Fibroblast of pulmonary artery (primary cell): Measurements from ENCODE around the gene PHACTR4.
"Not testable (repeated sequence)": the region's sequence is repeated elsewhere in the genome, so short reads cannot be mapped to it uniquely, and the experiment has no call there.

Source experiments
- DNase-seq: peaks from one replicate; pipeline ENCODE4 v3.0.0-alpha.2; 2010; ENCODE audit warnings: low read depth
- H3K4me3 ChIP-seq: replicated peaks from 2 replicates; pipeline ENCODE4 v1.5.1; 2011; ENCODE audit warnings: low read depth, mild to moderate bottlenecking, control low read depth, low read length, moderate library complexity
- TF ChIP-seq, protein P1 (sequence below): IDR thresholded peaks from 2 replicates; pipeline ENCODE4 v1.5.1; 2011; ENCODE audit warnings: mild to moderate bottlenecking, control low read depth, low read length, inconsistent platforms; ENCODE audit errors: missing control alignments

Gene PHACTR4

DNA sequence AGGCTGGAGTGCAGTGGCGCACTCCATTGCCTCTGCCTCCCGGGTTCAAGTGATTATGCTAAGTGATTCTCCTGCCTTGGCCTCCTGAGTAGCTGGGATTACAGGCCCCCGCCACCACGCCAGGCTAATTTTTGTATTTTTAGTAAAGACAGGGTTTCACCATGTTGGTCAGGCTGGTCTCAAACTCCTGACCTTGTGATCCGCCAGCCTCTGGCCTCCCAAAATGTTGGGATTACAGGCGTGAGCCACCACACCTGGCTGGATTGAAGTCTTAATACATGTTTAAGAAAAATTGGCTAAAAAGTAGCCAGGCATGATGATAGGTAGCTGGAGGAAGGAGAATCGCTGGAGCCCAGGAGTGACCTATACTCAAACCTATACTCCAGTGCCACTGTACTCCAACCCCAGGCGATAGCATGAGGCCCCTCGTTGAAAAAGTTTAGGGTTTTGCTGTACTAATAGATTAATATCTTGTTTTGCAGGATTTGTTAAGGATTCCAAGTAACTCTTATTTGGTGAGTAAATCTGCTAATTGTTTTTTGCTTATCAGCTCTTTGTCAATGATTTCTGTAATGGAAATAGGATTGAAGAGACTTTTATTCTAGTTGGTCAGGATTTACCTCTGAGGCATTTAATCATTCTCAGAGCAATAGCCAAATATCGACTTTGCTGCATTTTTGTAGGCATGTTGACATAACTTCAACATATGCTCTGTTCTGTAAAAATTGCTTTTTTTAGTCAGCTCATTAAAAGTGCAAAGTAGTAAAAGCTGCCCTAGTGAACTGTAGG lies 138.3 kb downstream of the PHACTR4 start:
- H3K4me3 ChIP-seq: peak overlapping the region; percentile 99
- no peak for DNase-seq
- TF ChIP-seq, protein P1, sequence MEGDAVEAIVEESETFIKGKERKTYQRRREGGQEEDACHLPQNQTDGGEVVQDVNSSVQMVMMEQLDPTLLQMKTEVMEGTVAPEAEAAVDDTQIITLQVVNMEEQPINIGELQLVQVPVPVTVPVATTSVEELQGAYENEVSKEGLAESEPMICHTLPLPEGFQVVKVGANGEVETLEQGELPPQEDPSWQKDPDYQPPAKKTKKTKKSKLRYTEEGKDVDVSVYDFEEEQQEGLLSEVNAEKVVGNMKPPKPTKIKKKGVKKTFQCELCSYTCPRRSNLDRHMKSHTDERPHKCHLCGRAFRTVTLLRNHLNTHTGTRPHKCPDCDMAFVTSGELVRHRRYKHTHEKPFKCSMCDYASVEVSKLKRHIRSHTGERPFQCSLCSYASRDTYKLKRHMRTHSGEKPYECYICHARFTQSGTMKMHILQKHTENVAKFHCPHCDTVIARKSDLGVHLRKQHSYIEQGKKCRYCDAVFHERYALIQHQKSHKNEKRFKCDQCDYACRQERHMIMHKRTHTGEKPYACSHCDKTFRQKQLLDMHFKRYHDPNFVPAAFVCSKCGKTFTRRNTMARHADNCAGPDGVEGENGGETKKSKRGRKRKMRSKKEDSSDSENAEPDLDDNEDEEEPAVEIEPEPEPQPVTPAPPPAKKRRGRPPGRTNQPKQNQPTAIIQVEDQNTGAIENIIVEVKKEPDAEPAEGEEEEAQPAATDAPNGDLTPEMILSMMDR: no peak

DNA sequence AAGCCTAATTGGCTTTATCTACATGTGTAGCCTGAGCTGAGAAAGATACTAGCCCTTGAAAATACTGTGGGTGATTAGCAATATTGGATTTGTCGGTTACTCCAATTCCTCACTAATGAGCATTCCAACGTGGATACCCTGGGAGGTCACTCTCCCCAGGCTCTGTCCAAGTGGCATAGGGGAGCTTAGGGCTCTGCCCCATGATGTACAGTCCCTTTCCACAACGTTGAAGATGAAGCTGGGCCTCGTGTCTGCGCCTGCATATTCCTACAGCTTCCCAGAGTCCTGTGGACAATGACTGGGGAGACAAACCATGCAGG lies 138.9 kb downstream of the PHACTR4 start:
- peak overlapping the region; percentile 99 for H3K4me3 ChIP-seq
- TF ChIP-seq, protein P1: no peak
- no peak for DNase-seq

DNA sequence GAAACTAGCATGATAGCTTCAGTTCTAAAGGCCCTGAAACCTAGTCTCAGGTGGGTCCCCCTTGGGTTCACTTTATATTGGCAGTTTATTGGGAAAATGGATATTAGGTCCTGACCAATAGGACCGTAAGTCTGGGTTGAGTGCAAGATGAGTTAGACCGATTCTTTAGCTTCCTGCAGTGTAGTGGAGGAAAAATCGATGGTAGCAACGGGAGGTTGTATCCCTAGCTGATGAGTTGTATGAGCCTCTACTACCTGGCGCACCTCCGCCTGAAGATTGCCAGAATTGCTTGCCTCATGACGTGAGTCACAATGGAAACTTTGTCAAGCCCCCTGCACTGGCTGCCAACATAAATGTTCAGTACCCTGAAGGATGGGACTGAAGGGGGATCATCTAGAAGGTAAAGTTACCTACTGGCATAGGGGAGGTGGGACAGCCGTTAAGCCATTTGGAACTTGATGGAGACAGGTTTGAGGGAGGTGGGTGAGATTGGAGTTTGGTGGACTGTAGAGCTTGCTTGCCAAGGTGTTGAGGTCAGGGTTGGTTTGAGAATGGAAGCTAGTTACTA lies 140.2 kb downstream of the PHACTR4 start:
- TF ChIP-seq, protein P1: no peak
- peak overlapping the region; percentile 99 for H3K4me3 ChIP-seq
- DNase-seq: no peak

DNA sequence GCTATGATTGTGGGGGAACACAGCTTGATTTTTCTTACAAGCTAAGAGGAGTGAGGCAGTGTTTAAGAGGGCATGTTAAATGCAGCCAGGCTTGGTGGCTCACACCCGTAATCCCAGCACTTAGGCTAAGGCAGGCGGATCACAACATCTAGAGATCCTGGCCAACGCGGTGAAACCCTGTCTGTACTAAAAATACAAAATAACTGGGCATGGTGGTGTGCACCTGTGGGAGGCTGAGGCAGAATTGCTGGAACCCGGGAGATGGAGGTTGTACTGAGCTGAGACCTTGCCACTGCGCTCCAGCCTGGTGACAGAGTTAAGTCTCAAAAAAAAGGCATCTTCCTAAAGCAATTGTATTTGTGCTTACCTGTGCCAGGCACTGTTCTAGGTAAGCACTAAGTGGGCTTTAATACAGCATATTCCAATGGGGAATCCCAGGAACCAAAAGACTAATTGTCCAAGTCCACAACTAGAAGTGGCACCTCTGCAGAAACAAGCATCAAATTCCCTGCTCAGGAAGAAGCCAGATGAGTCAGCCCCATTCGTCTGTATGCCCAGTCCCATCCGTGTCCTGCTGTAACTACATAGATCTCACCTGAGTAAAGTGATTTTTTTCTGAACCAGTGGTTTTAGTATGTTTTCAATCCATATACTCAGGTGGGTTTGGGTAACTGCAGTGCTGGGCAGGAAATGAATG lies 140.9 kb downstream of the PHACTR4 start:
- no peak for DNase-seq
- TF ChIP-seq, protein P1: no peak
- peak overlapping the region; percentile 99 for H3K4me3 ChIP-seq

DNA sequence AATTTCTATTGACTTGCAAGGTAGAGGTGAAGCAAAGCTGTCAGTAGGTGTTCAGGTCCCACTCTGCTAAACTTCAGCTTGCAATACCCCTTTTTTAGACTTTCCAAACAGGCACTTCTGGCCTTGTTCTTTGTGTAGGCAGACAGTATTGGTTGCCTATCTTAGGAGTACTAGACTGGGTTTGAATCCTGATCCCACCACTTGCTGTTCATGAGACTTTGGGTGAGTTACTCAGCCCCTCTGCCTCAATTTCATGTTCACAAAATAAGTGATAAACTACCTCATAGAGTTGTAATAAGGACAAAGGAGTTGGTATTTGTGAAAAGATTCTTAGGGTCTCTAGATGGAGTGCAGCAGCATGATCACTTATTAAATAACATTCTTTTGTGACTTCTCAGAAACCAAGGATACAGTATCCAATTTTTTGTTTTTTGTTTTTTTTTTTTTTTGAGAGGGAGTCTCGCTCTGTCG lies 141.5 kb downstream of the PHACTR4 start:
- no peak overlapping the region for H3K4me3 ChIP-seq
- no peak for DNase-seq
- TF ChIP-seq, protein P1: no peak

DNA sequence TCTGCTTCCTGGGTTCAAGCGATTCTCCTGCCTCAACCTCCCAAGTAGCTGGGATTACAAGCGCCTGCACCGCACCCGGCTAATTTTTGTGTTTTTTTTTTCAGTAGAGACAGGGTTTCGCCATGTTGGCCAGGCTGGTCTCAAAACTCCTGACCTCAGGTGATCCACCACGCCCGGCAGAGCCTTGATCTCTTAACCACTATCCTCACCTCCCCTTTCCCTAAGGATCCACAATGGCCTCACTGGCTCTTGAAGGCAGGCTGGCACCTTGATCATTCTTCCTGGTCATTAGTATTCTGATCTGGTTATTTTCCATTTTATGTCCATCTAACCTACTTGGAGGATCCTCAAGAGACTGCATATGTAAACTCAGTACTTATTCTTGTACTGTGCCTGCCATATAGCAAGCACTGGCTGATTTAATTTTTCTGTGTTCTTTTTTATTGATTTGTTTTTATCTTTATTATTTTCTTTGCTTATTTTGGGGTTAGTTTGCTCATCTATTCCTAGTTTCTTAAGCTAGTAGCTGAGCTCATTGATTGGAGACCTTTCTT lies 142.6 kb downstream of the PHACTR4 start:
- no peak for DNase-seq
- TF ChIP-seq, protein P1: no peak
- H3K4me3 ChIP-seq: no peak overlapping the region

DNA sequence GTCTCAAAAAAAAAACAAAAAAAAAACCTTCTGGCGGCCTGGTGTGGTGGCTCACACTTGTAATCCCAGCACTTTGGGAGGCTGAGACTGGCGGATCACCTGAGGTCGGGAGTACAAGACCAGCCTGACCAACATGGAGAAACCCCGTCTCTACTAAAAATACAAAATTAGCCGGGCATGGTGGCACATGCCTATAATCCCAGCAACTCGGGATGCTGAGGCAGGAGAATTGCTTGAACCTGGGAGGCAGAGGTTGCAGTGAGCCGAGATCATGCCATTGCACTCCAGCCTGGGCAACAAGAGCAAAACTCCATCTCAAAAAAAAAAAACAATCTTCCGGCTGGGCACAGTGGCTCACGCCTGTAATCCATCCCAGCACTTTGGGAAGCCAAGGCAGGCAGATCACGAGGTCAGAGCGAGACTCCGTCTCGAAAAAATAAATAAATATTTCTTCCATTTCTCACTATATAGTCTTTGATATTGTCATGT lies 144.9 kb downstream of the PHACTR4 start:
- not testable (repeated sequence) for DNase-seq, H3K4me3 ChIP-seq
